Sciatic nerve (tissue), 2 donors: ENCODE results near the gene GJC1. TPM values are rescaled to one million over a fixed set of nuclear protein-coding genes. Genes with fewer than 3 reads are reported as not detected.
"Not testable (repeated sequence)": the region's sequence is repeated elsewhere in the genome, so short reads cannot be mapped to it uniquely, and the experiment has no call there.

Experiments
- ATAC-seq: fragments of 200-7000 bp; cut with Tn5 transposase; one replicate; pipeline ENCODE4 v1.9.1; 2020; ENCODE audit warnings: mild to moderate bottlenecking, moderate library complexity
- DNase-seq: peaks from one replicate; pipeline ENCODE4 v3.0.0-alpha.2; 2020; ENCODE audit warnings: low spot score
- intact Hi-C: fragments of 100-400 bp; cut with DNase I; formaldehyde crosslinking; loops from one replicate; pipeline ENCODE4 v1.14.2; 2022
- total RNA-seq: library from RNA; stranded (reverse); fragmentation: NEBNext Ultra II Directional; extraction: Animal tissue kit (Norgen Biotek cat#: 25700); gene quantifications from one replicate; pipeline ENCODE4 v1.2.1, GENCODE V29; 2021
- donor health status: DM: no; HTN: no; CAD: no.
- donor health status: DM: no; HTN: no; CAD: no.

The GJC1 gene
- total RNA-seq, 1 donor from 2014 or later, result 7.9 TPM

DNA sequence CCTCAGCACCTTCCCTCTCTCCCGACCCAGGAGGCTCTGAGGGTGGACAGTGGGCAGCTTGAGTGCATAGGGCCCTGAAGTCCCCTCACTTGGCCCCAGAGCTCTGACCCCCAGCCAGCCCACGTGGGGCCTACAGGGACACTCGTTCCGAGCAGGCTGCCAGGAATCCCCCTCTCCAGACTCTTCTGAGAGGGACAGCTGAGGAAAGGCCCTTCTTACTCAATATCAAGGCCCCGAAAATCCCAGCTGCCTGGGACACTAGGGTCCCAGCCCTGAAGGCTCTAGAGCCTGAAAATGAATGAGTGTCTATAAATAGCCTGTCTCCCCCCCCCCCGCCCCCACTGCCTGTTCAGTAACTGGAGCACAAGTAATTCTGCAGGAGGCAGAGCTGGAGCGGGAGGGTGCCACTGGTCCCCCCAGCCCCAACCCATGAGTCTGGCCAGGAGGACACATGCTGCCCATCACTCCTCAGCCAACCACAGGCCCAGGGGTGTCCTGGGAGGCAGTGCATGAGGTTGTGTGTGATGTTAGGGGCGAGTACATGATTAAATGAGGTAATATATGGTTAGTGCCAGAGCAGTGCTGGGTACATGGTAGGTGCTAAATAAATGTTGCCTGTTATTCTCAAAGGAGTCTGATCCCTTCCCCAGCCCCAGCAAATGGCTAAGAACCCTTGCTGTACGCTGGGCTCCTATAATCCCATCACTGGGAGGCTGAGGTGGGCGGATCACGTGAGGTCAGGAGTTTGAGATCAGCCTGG lies 59.7 kb downstream of the GJC1 start:
- ATAC-seq, result no peak
- intact Hi-C loops, result loop anchor here (10.0 kb wide), 1 partner anchor 364 kb away; the partner anchor contains the start of genes ACBD4 and PLCD3
- DNase-seq, result no peak

DNA sequence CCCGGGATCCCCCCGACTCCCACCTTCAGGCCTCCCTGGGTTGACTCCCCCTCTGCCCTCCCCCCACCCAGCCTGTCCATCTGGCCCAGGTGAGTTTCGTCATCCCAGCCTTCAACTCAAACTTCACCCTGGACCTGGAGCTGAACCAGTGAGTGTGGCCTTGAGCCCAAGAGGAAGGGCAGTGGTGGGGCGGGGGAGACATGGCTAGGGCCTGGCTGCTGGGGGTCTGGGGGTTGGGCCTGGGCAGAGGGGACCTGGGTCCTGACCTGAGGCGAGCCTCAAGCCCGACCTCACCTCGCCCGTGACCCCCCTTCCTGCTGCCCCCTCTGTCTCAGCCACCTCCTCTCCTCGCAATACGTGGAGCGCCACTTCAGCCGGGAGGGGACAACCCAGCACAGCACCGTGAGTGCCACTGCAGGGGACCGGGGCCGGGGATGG lies 60.4 kb downstream of the GJC1 start:
- ATAC-seq, result no peak
- intact Hi-C loops, result loop anchor here (10.0 kb wide), 1 partner anchor 365 kb away; the partner anchor contains the start of genes ACBD4 and PLCD3
- no peak for DNase-seq

DNA sequence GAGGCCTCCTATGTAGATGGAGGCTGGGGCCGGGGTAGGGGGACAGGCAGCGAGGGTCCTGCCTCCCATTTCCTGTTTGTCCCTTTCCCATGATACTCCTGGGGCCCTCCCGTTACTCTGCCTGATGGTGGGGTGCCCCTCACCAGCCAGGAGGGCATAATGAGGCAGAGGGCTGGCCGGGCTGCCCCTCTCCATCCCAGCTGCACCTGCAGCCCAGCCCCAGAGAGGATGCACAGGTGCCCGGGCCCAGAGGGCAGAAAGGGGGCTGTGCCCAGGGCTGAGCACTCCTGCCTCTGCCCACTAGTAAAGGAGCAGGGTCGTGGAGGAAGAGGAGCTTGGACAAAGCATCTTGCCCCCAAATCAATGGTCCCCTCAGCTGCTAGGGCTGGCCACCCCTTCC lies 60.9 kb downstream of the GJC1 start:
- intact Hi-C loops, result no loop called here
- no peak for ATAC-seq

DNA sequence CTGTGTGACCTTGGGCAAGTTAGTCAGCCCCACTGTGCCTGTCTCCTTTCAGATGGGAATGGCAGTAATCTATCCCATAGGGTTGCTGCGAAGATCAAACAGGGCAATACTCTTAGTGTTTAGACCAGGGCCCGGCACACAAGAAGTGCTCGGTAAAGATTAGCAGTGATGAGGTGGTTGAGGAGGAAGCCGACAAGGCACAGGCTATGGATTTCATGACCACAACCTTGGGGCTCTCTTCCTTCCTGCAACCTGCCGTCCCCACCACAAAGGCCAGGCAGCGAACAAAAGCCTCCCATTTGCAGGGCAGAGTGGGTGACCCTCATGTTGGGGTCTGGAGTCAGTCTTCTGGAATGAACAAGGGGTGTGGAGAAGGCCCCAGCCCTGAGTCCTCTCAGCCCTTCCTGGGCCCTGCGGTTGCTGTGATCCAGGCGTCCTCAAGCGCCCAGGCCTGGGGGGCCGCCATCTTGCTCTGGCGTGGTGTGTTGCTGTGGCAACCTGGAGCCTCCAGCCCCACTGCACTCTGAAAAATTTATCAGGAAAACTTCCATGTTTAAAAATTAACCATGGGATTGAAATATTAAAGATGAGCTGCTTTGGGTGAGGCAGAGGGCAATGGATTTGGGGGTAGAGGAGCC lies 61.5 kb downstream of the GJC1 start:
- no peak for ATAC-seq
- DNase-seq, result no peak
- intact Hi-C loops, result no loop called here

More for the DNA sequence above, 60.9 kb downstream of the GJC1 start:
- no peak for DNase-seq

DNA sequence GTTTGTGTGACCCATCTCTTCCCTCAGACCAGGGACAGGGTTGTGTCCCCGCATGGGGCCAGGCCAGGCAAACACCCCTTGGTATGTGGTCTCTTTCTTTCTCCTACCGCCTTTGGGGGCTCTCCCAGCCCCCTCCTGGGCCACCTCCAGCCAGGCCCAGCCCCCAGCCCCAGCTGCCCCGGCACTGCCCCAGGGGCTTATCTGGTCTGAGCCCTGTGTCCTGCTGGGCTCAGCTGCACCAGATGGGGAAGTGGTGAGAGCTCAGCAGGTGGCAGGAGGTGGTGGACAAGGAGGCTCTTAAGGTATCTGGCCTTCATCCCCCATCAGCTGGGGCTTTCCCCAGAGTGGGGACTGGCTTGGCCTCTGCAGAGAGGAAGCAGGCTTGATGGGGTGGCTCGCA lies 62.6 kb downstream of the GJC1 start:
- no peak for DNase-seq
- intact Hi-C loops, result no loop called here
- no peak for ATAC-seq

DNA sequence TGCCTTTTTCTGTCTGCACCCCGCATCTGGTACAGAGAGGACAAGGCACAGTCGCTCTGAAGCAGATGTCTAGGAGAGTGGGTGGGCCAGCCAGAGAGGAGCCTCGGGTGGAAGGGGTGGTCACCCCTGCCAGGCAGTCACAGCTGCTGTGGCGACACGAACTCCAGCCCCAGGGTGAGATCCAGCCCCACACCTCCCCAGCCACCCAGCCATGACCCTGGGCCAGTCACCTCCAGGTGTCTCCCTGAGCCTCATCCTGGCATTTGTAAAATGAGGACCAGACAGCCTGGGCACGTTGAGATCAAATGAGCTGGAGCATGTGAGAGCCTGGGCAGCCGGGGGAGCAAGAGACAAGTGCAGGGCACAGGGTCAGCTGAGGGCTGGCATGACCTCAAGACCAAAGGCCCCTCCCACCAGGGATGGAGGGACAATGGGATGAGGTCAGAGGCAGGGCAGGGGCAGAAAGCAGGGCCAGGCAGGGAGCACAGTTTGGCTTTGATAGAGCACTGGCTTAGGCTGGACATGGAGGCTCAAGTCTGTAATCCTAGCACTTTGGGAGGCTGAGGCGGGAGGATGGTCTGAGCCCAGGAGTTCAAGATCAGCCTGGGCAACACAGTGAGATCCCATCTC lies 63.6 kb downstream of the GJC1 start:
- DNase-seq, result no peak
- no peak for ATAC-seq
- intact Hi-C loops, result no loop called here

DNA sequence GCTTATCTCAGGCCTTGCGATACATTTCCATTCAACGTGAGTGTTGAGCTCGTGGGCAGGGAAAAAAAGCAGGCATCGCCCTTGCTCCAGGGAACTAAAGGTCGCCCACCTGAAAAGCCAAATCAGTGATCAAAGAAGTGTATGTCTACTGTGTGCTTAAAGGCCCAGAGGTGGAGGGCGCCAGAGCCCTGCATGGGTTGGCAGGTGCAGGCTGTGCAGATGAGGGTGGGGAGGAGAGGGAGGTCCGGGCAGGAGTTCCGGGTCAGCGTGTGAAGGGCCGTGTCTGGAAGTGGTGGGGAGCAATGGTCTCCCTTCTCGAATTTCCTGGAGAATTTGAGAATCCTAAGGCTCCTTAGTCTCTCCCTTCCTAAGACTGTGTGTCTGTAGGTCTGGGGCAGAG lies 64.1 kb downstream of the GJC1 start:
- ATAC-seq, result no peak
- intact Hi-C loops, result no loop called here
- no peak for DNase-seq

DNA sequence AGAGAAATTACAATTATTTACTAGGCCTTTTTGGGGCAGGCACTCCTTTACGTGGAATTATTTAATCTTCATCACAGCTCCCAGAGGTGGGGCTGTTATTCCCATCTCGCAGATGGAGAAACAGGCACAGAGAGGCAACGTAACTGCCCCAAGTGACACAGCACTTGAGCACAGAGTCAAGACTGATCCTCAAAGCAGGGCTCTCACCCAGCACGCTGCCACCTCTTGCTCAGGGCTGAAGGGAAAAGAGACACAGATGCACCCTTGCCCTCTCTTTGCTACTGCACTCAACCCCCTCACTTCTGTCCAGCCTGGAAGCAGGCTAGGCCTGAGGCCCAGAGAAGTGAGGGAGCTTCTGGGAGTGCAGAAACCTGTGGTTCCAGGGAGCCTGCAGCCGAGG lies 66.9 kb downstream of the GJC1 start:
- DNase-seq, result no peak
- intact Hi-C loops, result no loop called here
- ATAC-seq, result no peak

DNA sequence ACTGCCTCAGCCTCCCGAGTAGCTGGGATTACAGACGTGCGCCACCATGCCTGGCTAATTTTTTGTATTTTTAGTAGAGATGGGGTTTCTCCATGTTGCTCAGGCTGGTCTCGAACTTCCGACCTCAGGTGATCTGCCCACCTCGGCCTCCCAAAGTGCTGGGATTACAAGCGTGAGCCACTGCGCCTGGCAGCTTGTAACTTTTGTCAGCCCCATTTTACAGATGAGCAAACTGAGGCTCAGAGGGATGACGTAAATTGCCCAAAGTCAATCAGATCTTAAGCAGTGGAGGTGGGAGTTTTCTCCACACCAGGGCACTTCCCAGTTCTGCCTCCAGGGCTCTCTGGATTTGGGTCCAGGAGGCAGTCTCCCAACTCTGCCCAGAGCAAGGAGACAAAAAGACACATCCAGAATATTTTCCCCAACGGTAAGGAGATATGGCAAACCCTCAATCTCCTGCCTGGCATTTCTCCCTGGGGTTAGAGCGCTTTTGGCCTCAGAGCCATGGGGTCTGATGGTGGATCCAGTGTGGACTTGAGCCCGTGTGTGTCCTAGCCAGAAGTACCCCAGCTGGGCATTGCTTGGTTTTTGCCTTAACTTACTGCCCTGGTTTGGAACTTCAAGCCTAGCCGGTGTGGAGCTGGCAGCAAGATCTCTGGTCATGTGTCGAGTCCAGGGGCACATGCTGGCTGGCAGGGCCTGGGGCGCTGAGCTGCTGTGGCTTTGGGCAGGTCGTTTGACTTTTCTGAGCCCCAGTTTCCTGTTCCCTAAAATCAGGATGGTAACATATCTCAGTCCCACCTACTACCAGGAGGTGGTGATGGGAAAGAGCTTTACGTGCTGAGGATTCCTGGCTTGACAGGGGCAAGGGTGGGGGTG lies 67.9 kb downstream of the GJC1 start:
- DNase-seq (no peak), ATAC-seq (no peak)
- intact Hi-C loops, result no loop called here

DNA sequence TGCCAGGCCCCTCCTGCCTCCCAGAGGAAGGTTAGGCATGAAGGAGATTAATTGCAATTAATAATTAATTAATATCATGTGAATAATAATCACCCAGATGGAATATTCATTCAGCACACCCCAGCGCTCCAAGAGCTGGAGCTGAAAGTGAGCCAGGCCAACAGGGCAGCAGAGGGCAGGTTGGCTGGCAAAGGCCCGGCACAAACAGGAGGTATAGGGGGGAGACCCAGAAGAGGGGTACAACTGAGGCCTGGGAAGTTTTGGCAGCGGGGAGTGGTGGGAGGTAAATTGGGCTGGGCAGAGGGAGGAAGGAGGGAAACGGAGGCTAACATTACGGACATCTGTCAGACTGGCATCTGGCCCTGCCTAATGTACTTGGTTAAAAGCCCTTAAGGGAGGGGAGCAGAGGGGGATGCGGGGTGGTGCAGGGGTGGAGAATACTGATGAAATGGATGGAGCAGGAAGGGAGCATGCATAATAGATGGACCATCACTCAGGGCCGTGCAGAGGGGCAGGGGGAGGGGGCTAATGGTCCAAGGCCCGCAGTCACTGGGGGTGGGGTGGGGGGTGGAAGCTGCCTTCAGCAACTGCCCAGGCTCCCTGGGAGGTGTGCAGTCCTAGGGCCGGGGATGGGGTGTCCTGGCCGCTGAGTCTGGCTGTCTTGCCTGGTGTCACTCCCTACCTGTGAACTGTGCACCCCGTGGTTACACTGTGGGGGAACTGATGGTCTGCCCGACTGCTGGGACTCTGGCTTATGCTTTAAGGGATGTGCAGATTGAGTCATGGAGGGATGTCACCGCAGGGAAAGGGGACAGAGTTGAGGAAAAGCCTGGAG lies 69.4 kb downstream of the GJC1 start:
- ATAC-seq (no peak), DNase-seq (no peak)
- intact Hi-C loops, result no loop called here

DNA sequence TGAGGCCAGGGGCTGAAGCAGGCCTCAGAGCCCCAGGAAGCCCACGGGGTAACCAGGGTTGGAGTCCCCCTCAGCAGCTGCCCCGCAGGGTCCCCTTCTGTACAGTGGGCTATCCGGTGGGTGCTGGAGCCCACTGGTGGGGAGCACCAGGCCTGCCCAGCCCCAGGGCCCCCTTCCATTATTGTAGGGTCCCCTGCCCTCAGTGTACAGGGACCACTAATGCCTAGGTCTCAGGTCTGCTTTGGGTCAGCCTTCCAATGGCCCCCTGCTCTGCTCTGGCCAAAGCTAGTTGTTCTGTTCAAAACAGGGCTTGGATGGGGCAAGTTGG lies 70.2 kb downstream of the GJC1 start:
- DNase-seq (no peak), ATAC-seq (no peak)
- intact Hi-C loops, result no loop called here

DNA sequence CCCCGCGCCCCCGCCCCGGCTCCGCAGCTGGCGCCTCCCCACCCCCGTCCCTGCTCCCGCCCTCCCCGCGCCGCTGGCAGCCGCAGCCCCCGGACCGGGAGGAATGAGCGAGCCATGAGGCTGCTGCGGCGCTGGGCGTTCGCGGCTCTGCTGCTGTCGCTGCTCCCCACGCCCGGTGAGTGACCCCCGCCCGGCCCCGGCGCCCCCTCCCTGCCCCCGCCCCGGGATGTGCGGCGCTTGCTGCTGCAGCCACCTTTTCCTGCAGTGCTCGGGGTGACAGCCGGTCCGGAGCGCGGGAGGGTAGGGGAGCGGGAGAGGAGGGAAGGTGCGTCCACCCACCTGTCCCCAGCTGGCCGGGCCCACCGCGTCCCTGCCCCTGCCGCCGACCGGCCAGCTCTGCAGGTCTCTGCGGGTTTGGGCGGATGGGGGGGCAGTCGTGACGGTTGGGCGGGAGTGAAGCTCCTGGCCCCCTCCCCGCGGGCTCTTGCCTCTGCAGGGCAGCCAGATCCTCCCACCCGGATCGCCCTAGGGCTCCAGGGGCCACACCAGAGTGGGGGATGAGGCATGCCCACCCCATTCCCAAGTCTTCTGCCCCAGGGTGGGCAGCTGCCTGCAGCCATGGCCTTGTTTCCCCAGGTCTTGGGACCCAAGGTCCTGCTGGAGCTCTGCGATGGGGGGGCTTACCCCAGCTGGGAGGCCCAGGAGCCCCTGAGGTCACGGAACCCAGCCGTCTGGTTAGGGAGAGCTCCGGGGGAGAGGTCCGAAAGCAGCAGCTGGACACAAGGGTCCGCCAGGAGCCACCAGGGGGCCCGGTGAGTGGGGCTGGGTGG lies 70.8 kb downstream of the GJC1 start:
- no peak for ATAC-seq
- intact Hi-C loops, result no loop called here
- DNase-seq, result no peak

DNA sequence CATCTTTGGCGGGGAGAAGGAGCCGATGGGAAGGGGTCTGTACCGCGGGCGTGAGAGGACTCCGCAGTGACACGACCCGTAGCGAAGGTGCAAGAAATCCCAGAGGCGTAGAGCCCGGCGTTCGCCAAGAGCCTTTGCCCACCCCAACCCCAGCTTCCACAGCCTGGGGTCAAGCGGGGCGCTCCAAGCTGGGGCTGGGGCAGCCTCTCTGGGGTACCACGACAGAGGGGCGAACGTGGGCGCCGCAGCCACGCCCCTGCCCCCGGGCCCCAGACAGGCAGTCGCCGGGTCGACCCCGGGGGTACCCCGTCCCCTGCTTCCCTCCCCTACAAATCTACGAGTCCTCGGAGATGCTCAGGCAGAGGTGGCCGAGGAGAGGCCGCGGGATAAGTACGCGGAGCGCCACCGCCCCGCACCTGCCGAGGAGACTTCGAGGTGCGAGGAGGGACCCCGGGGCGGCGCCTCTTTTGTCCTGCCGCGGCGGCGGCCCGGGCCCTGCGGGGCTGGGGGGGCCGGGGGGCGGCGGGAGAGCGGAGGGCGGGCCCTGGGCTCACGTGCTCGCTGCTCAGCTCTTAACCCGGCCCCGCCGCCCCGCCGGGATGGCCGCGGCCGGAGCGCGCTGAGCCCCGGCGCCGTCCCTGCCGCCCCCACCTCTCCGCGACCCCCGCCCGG lies 71.5 kb downstream of the GJC1 start, which contains the start of gene ADAM11:
Gene ADAM11 (plus strand): TSS at position 575 of the 672 bp plus-strand sequence. CDS start 212 bp downstream, outside the sequence.
- ATAC-seq (peak; percentile 30), DNase-seq (no peak)
- intact Hi-C loops, result no loop called here

DNA sequence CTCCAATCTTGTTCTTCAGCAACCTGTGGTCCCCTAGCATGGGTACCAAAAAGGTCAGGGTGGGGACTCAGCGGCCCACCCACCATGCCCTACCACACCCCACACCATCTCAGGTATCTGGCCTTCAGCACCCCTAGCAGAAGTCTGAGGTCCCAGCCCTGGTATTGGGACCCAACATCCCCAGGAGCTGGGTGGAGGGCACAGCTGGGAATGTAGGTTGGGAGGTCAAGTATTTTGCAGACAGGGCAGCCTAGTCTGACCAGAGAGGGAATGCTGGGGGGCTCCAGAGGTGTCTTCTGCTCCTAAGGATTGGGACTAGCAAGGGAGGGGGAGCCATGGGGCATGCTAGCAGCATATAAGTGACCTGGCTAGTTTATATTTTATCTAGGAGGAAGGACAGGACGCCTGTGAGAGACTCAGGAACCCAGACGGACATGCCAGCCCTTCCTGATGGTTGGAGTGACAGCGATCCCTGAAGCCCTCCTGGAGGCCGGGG lies 72.1 kb downstream of the GJC1 start:
- no peak for ATAC-seq
- intact Hi-C loops, result no loop called here
- no peak for DNase-seq

DNA sequence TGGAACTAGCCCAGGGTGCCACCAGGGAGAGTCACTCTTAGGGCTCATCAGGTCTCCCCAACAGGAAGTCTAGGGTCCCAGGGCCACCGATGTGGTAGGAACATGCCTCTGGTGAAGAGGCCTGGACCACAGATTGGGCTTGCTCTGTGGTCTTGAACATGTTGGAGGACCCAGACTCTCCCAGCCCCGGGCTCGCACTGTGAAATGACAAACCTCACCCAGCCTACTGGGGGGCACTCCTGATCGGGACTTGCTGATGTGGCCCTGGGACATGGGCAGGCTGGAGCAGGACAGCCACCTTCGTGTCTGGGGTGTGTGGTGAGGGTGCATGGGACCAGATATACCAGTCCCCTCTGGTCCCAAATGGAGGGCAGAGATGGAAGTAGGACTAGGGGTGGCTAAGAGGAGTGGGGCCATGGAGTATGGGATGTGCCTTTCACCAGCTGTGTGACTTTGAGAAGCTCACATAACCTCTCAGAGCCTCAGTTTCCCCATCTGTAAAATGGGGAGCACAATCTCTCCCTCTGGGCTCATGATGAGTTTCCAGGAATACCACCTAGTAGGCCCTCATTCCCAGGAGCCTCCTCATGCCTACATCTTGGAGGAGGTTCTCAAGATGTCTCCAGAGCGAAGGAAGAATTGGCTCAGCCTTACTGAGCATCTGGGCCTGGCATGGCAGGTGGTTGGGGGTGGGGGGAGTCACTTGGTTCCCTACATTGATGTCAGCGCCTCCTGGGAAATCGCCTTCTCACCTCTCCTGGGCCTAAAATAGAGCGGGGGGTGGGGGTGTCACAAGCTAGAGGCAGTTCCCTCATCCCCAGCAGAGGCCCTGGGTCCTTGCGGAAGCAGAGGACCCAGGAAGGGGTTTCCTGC lies 72.8 kb downstream of the GJC1 start:
- ATAC-seq (no peak), DNase-seq (no peak)
- intact Hi-C loops, result no loop called here

DNA sequence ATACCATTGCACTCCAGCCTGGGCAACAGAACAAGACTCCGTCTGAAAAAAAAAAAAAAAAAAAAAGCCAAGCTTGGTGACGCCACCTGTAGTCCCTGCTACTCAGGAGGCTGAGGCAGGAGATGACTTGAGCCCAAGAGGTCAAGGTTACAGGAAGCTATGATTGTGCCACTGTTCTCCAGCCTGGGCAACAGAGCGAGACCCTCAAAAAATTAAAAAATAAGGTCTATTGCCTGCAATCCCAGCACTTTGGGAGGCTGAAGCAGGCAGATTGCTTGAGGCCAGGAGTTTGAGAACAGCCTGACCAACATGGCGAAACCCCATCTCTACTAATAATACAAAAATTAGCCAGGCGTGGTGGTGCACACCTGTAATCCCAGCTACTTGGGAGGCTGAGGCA lies 74.9 kb downstream of the GJC1 start:
- DNase-seq, ATAC-seq, intact Hi-C loops: not testable (repeated sequence)
